Measurements from ENCODE around the gene ZNF557. TPM values are rescaled to one million over a fixed set of nuclear protein-coding genes. Genes with fewer than 3 reads are reported as not detected.
A peak's percentile ranks its signal among the peaks of the same experiment; 100 is the strongest.

Gene ZNF557
- total RNA-seq, 1 donor from 2014 or later = 2.9 TPM

GRCh38 chr19:7068599-7068998 lies 904 bp upstream of the ZNF557 start:
- DNase-seq = no peak
- no peak for ATAC-seq (ENCODE audit: poor library complexity)
- intact Hi-C loops (cut with DNase I) = no loop called here

DNA sequence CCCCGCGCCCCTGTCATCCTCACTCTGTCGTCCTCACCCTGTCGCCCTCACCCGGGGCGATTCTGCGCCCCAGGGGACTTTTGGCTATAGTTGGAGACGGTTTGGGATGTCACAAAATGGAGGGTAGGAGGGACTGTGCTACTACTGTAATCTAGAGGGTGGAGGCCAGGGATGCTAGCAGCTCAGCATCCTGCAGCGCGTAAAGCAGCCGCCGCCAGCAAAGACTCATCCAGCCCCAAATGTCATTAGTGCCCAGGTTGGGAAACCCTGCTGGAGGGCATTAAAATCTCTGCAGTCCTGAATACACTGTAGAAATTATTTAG lies 362 bp downstream of the ZNF557 start:
- intact Hi-C loops (cut with DNase I) = no loop called here
- DNase-seq (no peak), ATAC-seq (ENCODE audit: poor library complexity) (no peak)

- intact Hi-C loops (cut with DNase I) = no loop called here
- ATAC-seq (ENCODE audit: poor library complexity) (no peak), DNase-seq (no peak)
These were observed 3.0 kb downstream of the ZNF557 start for GRCh38 chr19:7072541-7072940.

DNA sequence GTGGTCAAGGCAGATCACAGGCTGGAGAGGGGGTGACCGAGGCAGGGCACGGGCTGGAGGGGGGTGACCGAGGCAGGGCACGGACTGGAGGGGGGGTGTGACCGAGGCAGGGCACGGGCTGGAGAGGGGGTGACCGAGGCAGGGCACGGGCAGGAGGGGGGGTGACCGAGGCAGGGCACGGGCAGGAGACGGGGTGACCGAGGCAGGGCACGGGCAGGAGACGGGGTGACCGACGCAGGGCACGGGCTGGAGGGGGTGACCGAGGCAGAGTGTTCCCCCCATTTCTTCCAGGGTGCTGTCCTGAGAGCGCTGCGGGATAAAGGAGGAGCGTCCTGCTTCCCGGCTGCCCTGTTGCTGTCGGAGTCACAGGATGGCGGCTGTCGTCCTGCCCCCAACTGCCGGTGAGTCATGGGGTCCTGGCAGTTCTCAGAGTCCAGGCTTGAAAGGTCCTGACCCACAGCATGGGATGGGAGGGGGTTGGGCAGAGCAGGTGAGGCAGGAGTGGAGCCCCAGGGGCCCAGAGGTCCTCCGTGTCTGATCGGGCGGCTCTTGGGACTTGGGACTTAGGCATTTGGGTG lies 5.3 kb downstream of the ZNF557 start:
- intact Hi-C loops (cut with DNase I) = no loop called here
- ATAC-seq (ENCODE audit: poor library complexity) (no peak), DNase-seq (no peak)

- ATAC-seq (ENCODE audit: poor library complexity) (no peak), DNase-seq (no peak)
- intact Hi-C loops (cut with DNase I) = no loop called here
These were observed 6.6 kb downstream of the ZNF557 start for GRCh38 chr19:7076151-7076550.

DNA sequence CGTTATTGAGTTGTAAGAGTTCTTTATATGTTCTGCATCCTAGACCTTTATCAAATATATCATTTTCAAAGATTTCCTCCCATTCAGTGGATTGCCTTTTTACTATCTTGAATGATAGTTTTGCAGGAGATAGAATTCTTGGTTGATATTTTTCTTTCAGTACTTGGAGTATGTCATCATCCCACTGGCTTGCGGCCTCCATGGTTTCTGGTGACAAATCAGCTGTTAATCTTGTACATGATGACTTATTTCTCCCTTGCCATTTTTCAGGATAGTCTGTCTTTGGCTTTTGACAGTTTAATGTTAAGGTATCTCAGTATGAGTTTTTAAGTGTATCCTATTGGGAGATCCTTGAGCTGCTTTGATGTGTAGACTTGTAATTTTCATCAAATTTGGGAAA lies 8.5 kb downstream of the ZNF557 start:
- ATAC-seq (ENCODE audit: poor library complexity) = no peak
- intact Hi-C loops (cut with DNase I) = no loop called here
- DNase-seq = no peak

DNA sequence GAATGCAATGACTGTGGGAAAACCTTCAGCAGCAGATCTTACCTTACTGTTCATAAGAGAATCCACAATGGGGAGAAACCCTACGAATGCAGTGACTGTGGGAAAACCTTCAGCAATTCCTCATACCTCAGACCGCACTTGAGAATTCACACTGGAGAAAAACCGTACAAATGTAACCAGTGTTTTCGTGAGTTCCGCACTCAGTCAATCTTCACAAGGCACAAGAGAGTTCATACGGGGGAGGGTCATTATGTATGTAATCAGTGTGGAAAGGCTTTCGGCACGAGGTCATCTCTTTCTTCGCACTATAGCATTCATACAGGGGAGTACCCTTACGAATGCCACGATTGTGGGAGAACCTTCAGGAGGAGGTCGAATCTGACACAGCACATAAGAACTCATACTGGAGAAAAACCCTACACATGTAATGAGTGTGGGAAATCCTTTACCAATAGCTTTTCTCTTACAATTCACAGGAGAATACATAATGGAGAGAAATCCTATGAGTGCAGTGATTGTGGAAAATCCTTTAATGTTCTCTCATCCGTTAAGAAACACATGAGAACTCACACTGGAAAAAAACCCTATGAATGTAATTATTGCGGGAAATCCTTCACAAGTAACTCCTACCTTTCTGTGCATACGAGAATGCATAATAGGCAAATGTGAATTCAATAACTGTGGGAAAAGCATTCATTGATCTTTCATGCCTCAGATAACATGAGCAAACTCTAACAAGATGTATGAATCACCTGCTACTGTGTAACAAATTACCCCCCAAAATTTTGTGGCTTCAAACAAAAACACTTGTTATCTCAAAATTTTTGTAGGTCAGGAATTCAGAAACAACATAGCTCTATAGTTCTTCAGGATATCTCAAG lies 13.8 kb downstream of the ZNF557 start:
- DNase-seq (no peak), ATAC-seq (ENCODE audit: poor library complexity) (no peak)
- intact Hi-C loops (cut with DNase I) = no loop called here

DNA sequence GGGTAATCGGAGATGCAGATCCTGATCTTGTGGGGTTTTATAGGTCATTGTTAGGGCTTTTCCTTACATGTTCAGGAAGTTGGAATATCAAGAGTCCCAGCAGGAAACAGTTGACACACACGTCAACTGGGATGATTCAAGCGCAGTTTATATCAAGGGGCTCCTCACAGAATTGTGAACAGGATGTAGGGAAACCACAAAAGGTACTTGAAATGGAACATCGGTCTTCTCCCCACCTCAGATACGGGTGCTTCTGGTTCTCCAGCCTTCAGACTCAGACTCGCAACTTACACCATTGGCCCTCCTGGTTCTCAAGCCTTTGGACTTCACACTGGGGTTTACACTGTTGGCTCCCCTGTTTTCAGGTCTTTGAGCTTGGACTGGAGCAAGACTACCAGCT lies 19.5 kb downstream of the ZNF557 start:
- no peak for ATAC-seq (ENCODE audit: poor library complexity)
- intact Hi-C loops (cut with DNase I) = no loop called here
- DNase-seq = no peak

- no peak for ATAC-seq (ENCODE audit: poor library complexity)
These were observed 28.6 kb downstream of the ZNF557 start for GRCh38 chr19:7098096-7098495.

DNA sequence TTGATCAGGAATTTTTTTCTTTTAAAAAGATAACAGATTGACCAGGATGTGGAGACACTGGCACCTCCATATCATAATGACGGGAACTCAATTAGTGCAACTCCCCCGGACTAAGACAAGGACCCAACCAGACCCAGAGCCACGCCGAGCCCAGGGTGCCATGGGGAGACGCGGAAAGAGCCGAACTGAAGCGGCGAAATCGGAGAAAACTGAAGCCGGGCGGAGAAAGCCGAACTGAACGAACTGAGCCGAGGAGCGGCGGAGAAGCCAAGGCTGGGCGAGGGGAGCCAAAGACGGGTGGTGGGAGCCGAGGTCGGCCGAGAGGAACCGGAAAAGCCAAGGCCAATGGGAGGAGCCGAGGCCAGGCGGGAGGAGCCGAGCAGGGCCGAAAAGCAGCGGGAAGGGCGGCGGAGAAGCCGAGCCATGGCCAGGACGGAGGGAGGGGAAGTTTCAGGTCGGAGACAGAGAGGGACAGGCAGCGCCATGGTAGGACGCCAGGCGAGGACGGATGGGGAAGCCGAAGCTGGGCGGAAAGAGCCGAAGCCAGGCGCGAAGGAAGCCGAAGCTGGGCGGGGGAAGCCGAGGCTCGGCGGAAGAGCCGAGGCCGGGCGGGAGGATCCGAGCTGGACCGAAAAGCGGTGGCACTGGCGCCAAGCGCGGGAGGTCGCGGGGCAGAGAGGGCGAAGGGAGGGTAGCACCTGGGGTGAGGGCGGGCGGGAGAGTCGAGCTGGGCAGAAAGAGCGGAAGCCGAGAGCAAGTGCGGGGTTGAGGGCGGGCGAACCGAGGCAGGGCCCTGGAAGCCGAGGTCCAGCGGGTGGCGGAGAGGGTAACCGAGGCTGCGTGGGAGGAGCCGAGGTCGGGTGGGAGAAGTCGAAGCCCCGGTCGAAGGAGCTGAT lies 29.4 kb downstream of the ZNF557 start:
- intact Hi-C loops (cut with DNase I) = no loop called here
- ATAC-seq (ENCODE audit: poor library complexity) (peak; percentile 94), DNase-seq (peak; percentile 92)

More at GRCh38 chr19:7098096-7098495, 28.6 kb downstream of the ZNF557 start:
- no peak for DNase-seq
- intact Hi-C loops (cut with DNase I) = no loop called here

DNA sequence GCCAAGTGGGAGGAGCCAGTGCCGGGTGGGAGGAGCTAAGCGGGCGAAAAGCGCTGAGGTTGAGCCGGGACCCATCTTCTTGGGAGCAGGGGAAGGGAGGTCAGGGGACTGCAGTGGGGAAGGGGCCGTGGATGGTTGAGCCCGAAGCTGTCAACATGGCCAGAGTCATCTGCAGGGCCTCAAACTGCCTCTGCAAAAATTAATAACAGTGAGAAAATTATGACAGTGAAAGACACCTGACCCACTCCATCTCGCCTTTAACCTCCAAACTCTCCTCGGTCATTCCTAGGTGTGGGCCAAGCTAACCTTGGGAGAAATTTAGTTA lies 30.1 kb downstream of the ZNF557 start:
- no peak for DNase-seq
- no peak for ATAC-seq (ENCODE audit: poor library complexity)
- intact Hi-C loops (cut with DNase I) = no loop called here

GRCh38 chr19:7101498-7102253 lies 32.2 kb downstream of the ZNF557 start:
- no peak for DNase-seq
- ATAC-seq (ENCODE audit: poor library complexity) = no peak
- intact Hi-C loops (cut with DNase I) = loop anchor here (5.0 kb wide), 1 partner anchor 241 kb away; no protein-coding TSS in a partner anchor

DNA sequence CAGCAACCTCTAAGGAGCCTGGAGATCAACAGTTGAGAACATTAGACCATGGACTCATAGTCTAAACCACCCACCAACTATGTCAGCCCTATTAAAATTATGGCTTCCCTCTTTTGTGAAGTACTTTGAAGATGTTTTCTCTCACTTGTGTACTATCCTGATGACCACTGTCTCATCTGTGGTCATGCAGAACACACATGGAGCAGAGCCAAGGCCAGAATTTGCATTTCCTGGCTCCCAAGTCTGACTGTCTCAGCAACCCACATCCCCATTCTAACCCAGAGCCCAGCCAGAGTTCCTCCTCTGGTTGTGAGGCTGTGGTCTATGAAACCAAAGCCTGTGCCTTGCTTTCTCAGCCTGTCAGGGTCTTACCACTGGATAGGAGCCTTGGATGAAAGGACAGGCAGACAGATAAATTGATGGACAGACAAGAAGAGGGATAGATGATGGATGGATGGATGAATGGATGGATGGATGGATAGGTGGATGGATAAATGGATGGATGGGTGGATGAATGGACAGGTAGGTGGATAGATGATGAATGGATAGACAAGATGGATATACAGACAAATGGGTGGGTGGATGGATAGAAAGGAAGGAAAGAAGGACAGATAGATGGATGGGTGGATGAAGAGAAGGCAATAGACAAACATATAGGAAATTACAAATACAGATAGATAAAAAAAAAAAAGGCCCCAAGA lies 35.4 kb downstream of the ZNF557 start:
- ATAC-seq (ENCODE audit: poor library complexity) = no peak

GRCh38 chr19:7106711-7107657 lies 37.5 kb downstream of the ZNF557 start:
- DNase-seq (no peak), ATAC-seq (ENCODE audit: poor library complexity) (no peak)
- intact Hi-C loops (cut with DNase I) = no loop called here

More for the DNA sequence above, 35.4 kb downstream of the ZNF557 start:
- intact Hi-C loops (cut with DNase I) = loop anchor here (5.0 kb wide), 1 partner anchor 237 kb away; no protein-coding TSS in a partner anchor
- DNase-seq = no peak

DNA sequence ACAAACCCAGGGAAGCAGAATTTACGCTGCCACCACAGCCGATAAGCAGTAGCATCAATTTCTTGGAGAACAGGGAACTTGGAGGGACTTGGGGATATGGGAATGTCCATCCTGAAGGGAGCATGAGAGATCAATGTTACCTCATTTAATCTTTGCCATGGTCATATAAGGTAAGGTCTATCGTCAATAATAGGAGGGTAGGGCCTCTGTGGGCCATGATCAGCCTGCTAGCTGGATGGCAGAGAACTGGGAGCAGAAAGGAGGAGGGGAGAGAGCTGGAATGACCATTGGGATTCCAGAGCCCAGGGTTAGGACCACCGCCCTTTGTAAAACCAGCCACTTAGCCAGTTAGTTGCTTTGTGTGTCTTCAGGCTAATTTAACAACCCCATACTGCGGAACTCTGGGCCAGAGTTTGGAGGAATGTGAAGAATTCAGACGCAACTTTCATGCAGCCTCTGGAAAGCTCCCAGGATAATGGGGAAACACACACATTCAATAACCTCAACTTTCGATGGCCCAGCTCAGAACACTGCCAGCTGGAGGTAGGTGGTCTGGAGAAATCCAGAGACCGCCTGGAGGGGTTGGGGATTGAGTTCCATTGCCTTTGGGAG lies 40.3 kb downstream of the ZNF557 start:
- intact Hi-C loops (cut with DNase I) = no loop called here
- ATAC-seq (ENCODE audit: poor library complexity) (no peak), DNase-seq (no peak)

GRCh38 chr19:7112675-7113074 lies 43.2 kb downstream of the ZNF557 start:
- no peak for DNase-seq
- intact Hi-C loops (cut with DNase I) = no loop called here
- ATAC-seq (ENCODE audit: poor library complexity) = no peak

DNA sequence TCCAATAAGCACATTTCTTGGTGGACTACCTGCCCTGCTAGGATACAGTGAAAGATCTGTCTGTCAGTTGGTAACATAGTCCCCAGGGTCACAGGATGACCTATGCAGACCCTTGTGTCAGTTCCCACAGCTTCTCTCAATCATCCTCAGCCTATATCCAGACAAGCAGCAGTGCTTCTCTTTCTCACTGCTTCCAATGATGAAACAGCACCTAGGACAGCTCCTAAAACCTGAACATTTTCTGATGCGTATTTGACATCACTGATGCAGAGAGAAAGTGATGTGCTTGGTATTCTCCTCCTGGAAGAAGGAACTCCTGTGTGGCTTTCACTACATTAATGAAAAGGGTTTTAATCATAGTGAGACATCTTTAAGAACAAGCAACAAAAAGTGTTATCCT lies 43.7 kb downstream of the ZNF557 start:
- DNase-seq (no peak), ATAC-seq (ENCODE audit: poor library complexity) (no peak)
- intact Hi-C loops (cut with DNase I) = no loop called here

All from Right ventricle myocardium superior (tissue), 1 donor.